H4 (cell line): ENCODE data around the gene ATP5F1C. TPM values are rescaled to one million over a fixed set of nuclear protein-coding genes. Genes with fewer than 3 reads are reported as not detected.

Experiments used
- DNase-seq: peaks from one replicate; pipeline ENCODE4 v3.0.0-alpha.2; 2015; ENCODE audit warnings: low spot score
- total RNA-seq: library from RNA; depleted of rRNA; stranded (reverse); fragments of >200 nt; shearing (Covaris generic); gene quantifications from 2 replicates; pipeline ENCODE4 v1.2.3, GENCODE V29; 2014; rRNA removed

Gene ATP5F1C
- total RNA-seq, 1 experiment from 2014 or later: 468 TPM

DNA sequence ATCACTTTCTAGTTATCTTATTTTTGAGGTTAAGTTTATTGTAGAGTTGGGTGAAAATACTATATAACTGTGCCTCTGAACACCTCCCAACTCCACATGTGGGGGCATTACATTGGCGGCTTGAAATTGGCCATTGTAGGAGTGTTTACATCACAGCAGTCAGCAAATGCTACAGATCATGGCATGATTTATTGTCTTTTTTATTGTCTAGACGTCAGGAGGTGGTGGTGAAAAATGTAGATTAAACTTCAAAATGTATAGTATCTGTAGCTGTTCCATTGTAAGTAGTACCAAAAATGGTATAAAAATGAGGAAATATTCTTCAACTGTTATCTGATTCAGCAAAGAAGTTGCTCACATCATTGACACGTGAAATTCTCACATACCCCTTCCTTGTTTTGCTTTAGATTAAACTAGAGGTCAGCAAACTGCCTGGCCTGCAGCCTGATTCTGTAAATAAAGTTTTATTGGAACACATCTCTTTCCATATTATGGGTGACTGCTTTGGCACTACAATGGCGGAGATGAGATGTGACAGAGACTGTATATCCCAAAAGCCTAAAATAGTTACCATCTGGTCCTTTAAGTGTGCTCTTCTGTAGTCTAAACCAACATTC lies 65.4 kb downstream of the ATP5F1C start:
- no peak for DNase-seq

GRCh38 chr10:7853890-7854289 lies 65.9 kb downstream of the ATP5F1C start:
- DNase-seq: no peak

DNA sequence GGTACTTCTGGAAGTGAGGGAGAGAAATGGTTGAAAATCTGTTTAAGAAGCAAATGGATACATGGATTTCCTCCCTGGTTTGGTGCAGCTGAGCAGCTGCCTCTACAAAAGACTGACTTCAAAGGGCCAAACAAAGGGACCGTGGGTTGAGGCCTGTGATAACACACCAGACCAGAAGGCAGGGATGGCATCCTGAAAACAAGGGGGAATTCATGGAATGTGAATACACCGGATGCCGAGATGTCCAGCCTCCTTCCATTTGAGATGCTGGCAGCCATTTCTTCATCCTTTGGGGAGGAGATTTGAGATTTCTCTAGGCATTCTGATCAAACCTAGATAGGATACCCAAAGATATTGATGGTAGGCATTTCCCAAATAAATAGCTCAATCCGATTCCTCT lies 67.2 kb downstream of the ATP5F1C start:
- DNase-seq: no peak

- no peak for DNase-seq
These were observed 68.7 kb downstream of the ATP5F1C start for GRCh38 chr10:7856678-7857077.

- DNase-seq: no peak
These were observed 69.3 kb downstream of the ATP5F1C start for GRCh38 chr10:7857262-7857661.

Other genes with a start within 250 kb of the ATP5F1C start
- gene ITIH5, start 121.2 kb upstream of the ATP5F1C start, total RNA-seq: 0.10 and 0.29 TPM in 2 replicates
- gene ITIH2, start 84.9 kb upstream of the ATP5F1C start, total RNA-seq: not detected in 2 replicates
- 5.9 and 6.1 TPM in 2 replicates for gene KIN, start 184 bp upstream of the ATP5F1C start, total RNA-seq
- gene TAF3, start 30.3 kb downstream of the ATP5F1C start, total RNA-seq: 0.72 and 2.0 TPM in 2 replicates